Stimulated activated CD4-positive, alpha-beta T cell treated with anti-CD3 and anti-CD28 coated beads, Interleukin-12 subunit alpha, Interleukin-12 subunit beta, amount 100 ng/mL, for 4 hours (primary cell): ENCODE results near the gene SLC38A9.
A peak's percentile ranks its signal among the peaks of the same experiment; 100 is the strongest.
"Not testable (repeated sequence)": the region's sequence is repeated elsewhere in the genome, so short reads cannot be mapped to it uniquely, and the experiment has no call there.

ENCODE experiments used
- DNase-seq: peaks from one replicate; pipeline ENCODE4 v3.0.0-alpha.2; 2020

Gene SLC38A9

GRCh38 chr5:55712023-55712859 is at the start of gene SLC38A9:
Gene SLC38A9 (minus strand): TSS chr5:55712324. CDS start chr5:55697958, 14,366 bp downstream.
- DNase-seq: peak; percentile 91

- DNase-seq: not testable (repeated sequence)
Measured at GRCh38 chr5:55761721-55762120, 49.6 kb upstream of the SLC38A9 start.

GRCh38 chr5:55758714-55759113 is 46.6 kb upstream of the SLC38A9 start:
- DNase-seq: no peak

GRCh38 chr5:55758231-55758630 is 46.1 kb upstream of the SLC38A9 start:
- no peak for DNase-seq

GRCh38 chr5:55750499-55750898 is 38.4 kb upstream of the SLC38A9 start:
- DNase-seq: no peak

GRCh38 chr5:55750063-55750462 is 37.9 kb upstream of the SLC38A9 start:
- DNase-seq: no peak

GRCh38 chr5:55749387-55749786 is 37.3 kb upstream of the SLC38A9 start:
- DNase-seq: no peak

- DNase-seq: no peak
Measured at GRCh38 chr5:55747778-55748318, 35.7 kb upstream of the SLC38A9 start.

GRCh38 chr5:55742778-55743177 is 30.7 kb upstream of the SLC38A9 start:
- DNase-seq: no peak

GRCh38 chr5:55737793-55738192 is 25.7 kb upstream of the SLC38A9 start, which contains the start of gene DDX4:
Gene DDX4 (plus strand): TSS chr5:55738061. CDS start chr5:55738964, 903 bp downstream.
- DNase-seq: no peak

- no peak for DNase-seq
Measured at GRCh38 chr5:55734658-55735057, 22.5 kb upstream of the SLC38A9 start.

- no peak for DNase-seq
Measured at GRCh38 chr5:55732585-55732984, 20.5 kb upstream of the SLC38A9 start.

- DNase-seq: no peak
Measured at GRCh38 chr5:55731848-55732247, 19.7 kb upstream of the SLC38A9 start.

GRCh38 chr5:55724281-55724680 is 12.2 kb upstream of the SLC38A9 start:
- no peak for DNase-seq

GRCh38 chr5:55720188-55720703 is 8.1 kb upstream of the SLC38A9 start:
- no peak for DNase-seq

- DNase-seq: not testable (repeated sequence)
Measured at GRCh38 chr5:55719026-55719425, 6.9 kb upstream of the SLC38A9 start.

- DNase-seq: no peak
Measured at GRCh38 chr5:55715519-55716078, 3.5 kb upstream of the SLC38A9 start.

- DNase-seq: no peak
Measured at GRCh38 chr5:55714749-55715148, 2.6 kb upstream of the SLC38A9 start.

GRCh38 chr5:55714339-55714738 is 2.2 kb upstream of the SLC38A9 start:
- no peak for DNase-seq

GRCh38 chr5:55713871-55714270 is 1.7 kb upstream of the SLC38A9 start:
- no peak for DNase-seq

- DNase-seq: no peak
Measured at GRCh38 chr5:55711507-55712022, 559 bp downstream of the SLC38A9 start.

GRCh38 chr5:55708732-55709131 is 3.4 kb downstream of the SLC38A9 start:
- DNase-seq: no peak

- no peak for DNase-seq
Measured at GRCh38 chr5:55706230-55706629, 5.9 kb downstream of the SLC38A9 start.
